K562 (cell line): ENCODE measurements around the gene SLC27A2. TPM values are rescaled to one million over a fixed set of nuclear protein-coding genes. Genes with fewer than 3 reads are reported as not detected.

Experiments
- ATAC-seq: fragments of 200-7000 bp; cut with Tn5 transposase; 3 replicates; pipeline ENCODE4 v1.9.1; 2020; ENCODE audit warnings: moderate library complexity
- BruUV-seq: library from RNA; stranded (reverse); fragments of 400-500 nt; replicated peaks from 2 replicates; lab custom pipeline; 2021; lab: Mats Ljungman, UMichigan
- CTCF ChIA-PET: fragments of 300-600 bp; formaldehyde crosslinking; extraction: SDS; loops from one replicate; lab custom pipeline; 2021; ENCODE audit warnings: low intra/inter-chr PET ratio; lab: Yijun Ruan, JAX
- POLR2A ChIA-PET: fragments of 300-600, 350-650 bp; sonication (Branson Sonifier 250); formaldehyde crosslinking; extraction: SDS; loops from one replicate; lab custom pipeline; 2021; ENCODE audit warnings: antibody characterized with exemption, inconsistent platforms; lab: Yijun Ruan, JAX
- DNase-seq, 4 experiments: peaks; one replicate each; pipeline versions ENCODE4 v3.0.0 to v3.0.0-alpha.2; 2011 to 2018; ENCODE audit warnings: low spot score in 3 of 4, mixed read lengths in 3 of 4; ENCODE audit errors: extremely low read depth in 1 of 4
- FAIRE-seq: peaks from 2 replicates; lab custom pipeline; 2011; peaks lifted over from hg19 to GRCh38; lab: Jason Lieb, UNC
- H2AFZ ChIP-seq: 2 replicates; pipeline ENCODE4 v1.6.0; 2011; ENCODE audit warnings: low read depth, low read length, control low read depth, inconsistent platforms
- H3K27ac ChIP-seq: fragments of 200-600 bp; 3 replicates; pipeline ENCODE4 v1.8.0; 2011; ENCODE audit warnings: low read depth, mild to moderate bottlenecking, control low read depth, inconsistent platforms, low read length, moderate library complexity, mixed read lengths; ENCODE audit errors: extremely low read depth
- H3K27me3 ChIP-seq, 2 experiments: fragments of 300-600 bp in 1 of 2; 2 replicates in 1 of 2; 3 replicates in 1 of 2; pipeline versions ENCODE4 v1.6.0 to v1.8.0; 2011; ENCODE audit warnings: inconsistent platforms in 2 of 2, low read length in 2 of 2, mild to moderate bottlenecking in 1 of 2, mixed read lengths in 1 of 2, moderate library complexity in 1 of 2; ENCODE audit not compliant: control insufficient read depth in 2 of 2, insufficient read depth in 2 of 2
- H3K36me3 ChIP-seq: fragments of 300-600 bp; 3 replicates; pipeline ENCODE4 v1.8.0; 2011; ENCODE audit warnings: mild to moderate bottlenecking, low read length, inconsistent platforms; ENCODE audit not compliant: control insufficient read depth, insufficient read depth
- H3K4me1 ChIP-seq, 2 experiments: fragments of 200-600 bp in 1 of 2; replicated peaks in 1 of 2; 2 replicates in 1 of 2; 3 replicates in 1 of 2; pipeline versions ENCODE4 v1.5.1 to v1.8.0; 2011; ENCODE audit warnings: inconsistent platforms in 2 of 2, low read length in 2 of 2, mild to moderate bottlenecking in 1 of 2, mixed read lengths in 1 of 2, moderate library complexity in 1 of 2; ENCODE audit not compliant: control insufficient read depth in 2 of 2, insufficient read depth in 2 of 2
- H3K4me2 ChIP-seq: 2 replicates; pipeline ENCODE4 v1.6.1; 2011; ENCODE audit warnings: low read length, control low read depth, inconsistent platforms, mixed read lengths; ENCODE audit not compliant: insufficient read depth
- H3K4me3 ChIP-seq: fragments of 200-600 bp; sonication (generic), shearing (Covaris generic); 2 replicates; pipeline ENCODE4 v1.5.1; 2016; ENCODE audit warnings: control low read depth, inconsistent platforms
- H3K79me2 ChIP-seq: fragments of 200-600 bp; 3 replicates; pipeline ENCODE4 v1.8.0; 2011; ENCODE audit warnings: low read length, inconsistent platforms; ENCODE audit not compliant: control insufficient read depth, insufficient read depth
- H3K9ac ChIP-seq, 2 experiments: 2 replicates each; pipeline versions ENCODE4 v1.6.0 to v1.6.1; 2011; ENCODE audit warnings: low read depth in 2 of 2, low read length in 2 of 2, control low read depth in 1 of 2, inconsistent platforms in 1 of 2, mild to moderate bottlenecking in 1 of 2, mixed read lengths in 1 of 2; ENCODE audit not compliant: insufficient read depth in 1 of 2
- H3K9me1 ChIP-seq: one replicate; pipeline ENCODE4 v1.6.0; 2011; ENCODE audit warnings: inconsistent platforms, mild to moderate bottlenecking, low read length, moderate library complexity; ENCODE audit not compliant: control insufficient read depth, insufficient read depth
- H3K9me3 ChIP-seq: replicated peaks from 2 replicates; pipeline ENCODE4 v1.5.1; 2011; ENCODE audit warnings: low read depth, low read length, inconsistent platforms; ENCODE audit not compliant: control insufficient read depth, insufficient read depth
- H4K20me1 ChIP-seq: replicated peaks from 2 replicates; pipeline ENCODE4 v1.6.1; 2011; ENCODE audit warnings: low read length, inconsistent platforms, mixed read lengths; ENCODE audit not compliant: control insufficient read depth, insufficient read depth
- AFF1 ChIP-seq, 2 experiments: fragments of 450-650 bp; IDR thresholded peaks; 2 replicates each; pipeline ENCODE4 v1.6.1; 2018; ENCODE audit warnings: mild to moderate bottlenecking in 2 of 2, low read depth in 1 of 2; ENCODE audit not compliant: partially characterized antibody in 2 of 2
- ARNT ChIP-seq, 2 experiments: fragments of 450-650 bp; IDR thresholded peaks; 2 replicates each; pipeline ENCODE4 v1.6.1; 2016; ENCODE audit warnings: mild to moderate bottlenecking in 1 of 2
- CAMTA2 ChIP-seq: fragments of 250-450 bp; sonication (Bioruptor Pico); conservative IDR thresholded peaks from 2 replicates; pipeline ENCODE4 v1.5.1; 2022
- CGGBP1 ChIP-seq: fragments of 250-450 bp; sonication (Bioruptor Pico); IDR thresholded peaks from 2 replicates; pipeline ENCODE4 v1.9.0; 2021; ENCODE audit warnings: mild to moderate bottlenecking
- GATA2 ChIP-seq: sonication (generic); formaldehyde crosslinking; IDR thresholded peaks from 2 replicates; pipeline ENCODE4 v1.4.0; 2020; ENCODE audit warnings: mild to moderate bottlenecking, missing genetic modification reagents
- KAT7 ChIP-seq: sonication (generic); formaldehyde crosslinking; IDR thresholded peaks from 2 replicates; pipeline ENCODE4 v1.8.0; 2022; ENCODE audit warnings: missing genetic modification reagents, mild to moderate bottlenecking, borderline replicate concordance
- MED1 ChIP-seq: sonication (generic); formaldehyde crosslinking; IDR thresholded peaks from 2 replicates; pipeline ENCODE4 v1.8.1; 2023; ENCODE audit warnings: missing genetic modification reagents, borderline replicate concordance
- RBFOX2 ChIP-seq: fragments of 200-400 bp; formaldehyde crosslinking; IDR thresholded peaks from 2 replicates; pipeline ENCODE4 v1.6.1; 2017; ENCODE audit warnings: low read depth, mild to moderate bottlenecking, low read length, moderate library complexity
- SMAD4 ChIP-seq: fragments of 250-450 bp; sonication (Bioruptor Pico); conservative IDR thresholded peaks from 2 replicates; pipeline ENCODE4 v1.8.0; 2021; ENCODE audit warnings: inconsistent platforms, mild to moderate bottlenecking, moderate library complexity
- THRAP3 ChIP-seq: fragments of 450-650 bp; IDR thresholded peaks from 2 replicates; pipeline ENCODE4 v1.6.1; 2016; ENCODE audit warnings: mild to moderate bottlenecking, inconsistent platforms, borderline replicate concordance
- ZNF133 ChIP-seq: fragments of 250-450 bp; sonication (Bioruptor Pico); IDR thresholded peaks from 2 replicates; pipeline ENCODE4 v1.4.0; 2020; ENCODE audit warnings: mild to moderate bottlenecking
- ZNF217 ChIP-seq: sonication (generic); formaldehyde crosslinking; IDR thresholded peaks from 2 replicates; pipeline ENCODE4 v1.8.0; 2022; ENCODE audit warnings: mild to moderate bottlenecking, missing genetic modification reagents
- ZNF408 ChIP-seq: fragments of 250-450 bp; sonication (Bioruptor Pico); IDR thresholded peaks from 2 replicates; pipeline ENCODE4 v1.4.0; 2020; ENCODE audit warnings: low read depth, mild to moderate bottlenecking, moderate library complexity
- ZNF511 ChIP-seq: sonication (generic); formaldehyde crosslinking; IDR thresholded peaks from 2 replicates; pipeline ENCODE4 v1.8.0; 2022; ENCODE audit warnings: mild to moderate bottlenecking, missing genetic modification reagents
- ZNF644 ChIP-seq: fragments of 200-800 bp; sonication (Bioruptor generic); IDR thresholded peaks from 2 replicates; pipeline ENCODE4 v1.6.1; 2016; ENCODE audit warnings: low read depth, missing genetic modification characterization, missing compliant biosample characterization
- ZNF717 ChIP-seq: fragments of 250-450 bp; sonication (Bioruptor Pico); IDR thresholded peaks from 2 replicates; pipeline ENCODE4 v1.5.0; 2021
- ZNF75A ChIP-seq: fragments of 450-650 bp; formaldehyde crosslinking; IDR thresholded peaks from 2 replicates; pipeline ENCODE4 v1.4.0; 2020; ENCODE audit warnings: mild to moderate bottlenecking
- WGBS: fragments of 100-300 bp; shearing (Covaris generic); methylation state at CpG from one replicate; pipeline ENCODE4 v1.1.6; 2016; ENCODE audit warnings: low coverage, mixed read lengths; ENCODE audit not compliant: insufficient coverage; ENCODE audit errors: missing lambda C conversion rate; 5-methylcytosine and 5-hydroxymethylcytosine counted together
- in situ Hi-C: fragments of 300-500 bp; cut with MboI; formaldehyde crosslinking; loops from 4 replicates; pipeline ENCODE4 v1.15.0; 2018; ENCODE audit warnings: inconsistent platforms, mixed read lengths
- intact Hi-C: fragments of 100-400 bp; cut with micrococcal nuclease; formaldehyde crosslinking; loops from 2 replicates; pipeline ENCODE4 v1.14.2; 2022
- polyA plus RNA-seq, 8 experiments: library from polyadenylated mRNA; depleted of rRNA in 4 of 8; stranded (reverse) in 5 of 8; unstranded in 3 of 8; fragments of >200 nt; fragmentation: Nextera tagmentation in 2 of 8; fragmentation: Illumina TruSeq in 1 of 8; extraction: Ambion mirVana in 2 of 8; extraction: Trizol in 1 of 8; gene quantifications; 2 replicates each; pipeline versions ENCODE4 v1.2.1 to v1.2.3, GENCODE V29; 2011 to 2014; ENCODE audit warnings: inconsistent platforms in 1 of 8, missing spikeins in 1 of 8
- total RNA-seq, 7 experiments: library from RNA; depleted of rRNA in 6 of 7; stranded (reverse); fragments of >200 nt in 6 of 7; fragmentation: Illumina TruSeq in 2 of 7; extraction: Trizol in 2 of 7; gene quantifications; 2 replicates each; pipeline versions ENCODE4 v1.2.1 to v1.2.3, GENCODE V29; 2011 to 2021; ENCODE audit warnings: low replicate concordance in 1 of 7

Gene SLC27A2
- total and polyA plus RNA-seq, 9 of the 15 experiments (the other 6 are each of a cell fraction or from before 2014, with no cell fraction given), result 4.9 to 38.0 (median 22.7) TPM

GRCh38 chr15:50252556-50252955 lies 70.6 kb downstream of the SLC27A2 start:
- intact Hi-C loops, result no loop called here
- POLR2A ChIA-PET, result interaction anchor here (1.8 to 4.7 kb wide), 2 partner anchors 8 to 23 kb away, joined by 4 to 28 read pairs; no protein-coding TSS in a partner anchor
- H3K36me3 ChIP-seq, result no peaks in the 10 kb centered on the region
- H3K9ac ChIP-seq, result no peak overlapping the region
- no peak overlapping the region for H2AFZ ChIP-seq
- no peaks in the 10 kb centered on the region for H3K9me3 ChIP-seq
- 76% methylated on average over 9 of the region's 11 CpGs for WGBS
- in situ Hi-C loops, result no loop called here
- H3K79me2 ChIP-seq, result no peaks in the 10 kb centered on the region
- no peak for ATAC-seq
- TF ChIP-seq MED1 (CRISPR knock-in tag) (no peak), CAMTA2 (CRISPR knock-in tag) (no peak), ZNF75A (CRISPR knock-in tag) (no peak), ARNT (IDR thresholded peaks at IDR 0.05) (no peak), ZNF133 (CRISPR knock-in tag) (no peak), ZNF717 (no peak), ZNF644 (tag) (no peak), ZNF217 (CRISPR knock-in tag) (no peak), ZNF511 (CRISPR knock-in tag) (no peak), THRAP3 (no peak), CGGBP1 (CRISPR knock-in tag) (no peak), GATA2 (CRISPR knock-in tag) (no peak), ZNF408 (no peak), AFF1 (IDR thresholded peaks at IDR 0.05; ENCODE audit: low read depth in 1 of 2, partially characterized antibody in 2 of 2) (no peak), RBFOX2 (no peak), SMAD4 (CRISPR knock-in tag) (no peak), KAT7 (CRISPR knock-in tag) (no peak)
- TF ChIP-seq, all 486 proteins: peak for 0
- H3K4me1 ChIP-seq, result peaks cover 21 to 36% of the 10 kb centered on the region in 2 experiments
- BruUV-seq, result no TSS peak
- H4K20me1 ChIP-seq, result no peaks in the 10 kb centered on the region
- H3K4me3 ChIP-seq, result no peak overlapping the region
- FAIRE-seq, result no peak
- no peaks in the 10 kb centered on the region for H3K9me1 ChIP-seq
- H3K27ac ChIP-seq, result no peak overlapping the region
- H3K27me3 ChIP-seq, result no peaks in the 10 kb centered on the region
- CTCF ChIA-PET, result no interaction called here
- DNase-seq, result no peak
- H3K4me2 ChIP-seq, result no peak overlapping the region
